ENCODE results near the gene SPTSSA. TPM values are rescaled to one million over a fixed set of nuclear protein-coding genes. Genes with fewer than 3 reads are reported as not detected.

The SPTSSA gene
- total and polyA plus RNA-seq, 10 of the 15 experiments (the other 5 are each of a cell fraction or from before 2014, with no cell fraction given), result 9.3 to 37.7 (median 21.0) TPM

GRCh38 chr14:34463598-34463961 is 1.5 kb upstream of the SPTSSA start:
- Histone ChIP-seq H3K4me1 (ENCODE audit: control insufficient read depth, insufficient read depth, low read length) (no peaks in the 10 kb centered on the region), H3K4me3 (no peak overlapping the region), H3K27ac (ENCODE audit: control insufficient read depth, insufficient read depth) (no peak overlapping the region), H3K79me2 (ENCODE audit: control insufficient read depth, insufficient read depth, low read length) (peaks cover 32% of the 10 kb centered on the region), H3K4me2 (ENCODE audit: control insufficient read depth, insufficient read depth) (no peak overlapping the region), H3K27me3 (replicated peaks in 1 of 2; ENCODE audit: control insufficient read depth in 2 of 2, insufficient read depth in 2 of 2, low read length in 1 of 2) (no peaks in the 10 kb centered on the region), H2AFZ (ENCODE audit: control insufficient read depth, low read depth, low read length) (no peak overlapping the region), H3K9ac (ENCODE audit: control insufficient read depth, insufficient read depth, low read length) (no peak overlapping the region), H4K20me1 (ENCODE audit: control insufficient read depth, insufficient read depth) (no peaks in the 10 kb centered on the region), H3K9me3 (replicated peaks; ENCODE audit: control insufficient read depth, insufficient read depth, low read length) (no peaks in the 10 kb centered on the region), H3K36me3 (ENCODE audit: control insufficient read depth in 2 of 2, insufficient read depth in 2 of 2, low read length in 1 of 2) (no peaks in the 10 kb centered on the region)
- no peak for ATAC-seq
- TF ChIP-seq USF2 (IDR thresholded peaks at IDR 0.05; ENCODE audit: borderline replicate concordance, low read depth, low read length), result no peak
- TF ChIP-seq IRF3 (IDR thresholded peaks at IDR 0.05), result no peak
- no peak for TF ChIP-seq SMC3 (IDR thresholded peaks at IDR 0.05; ENCODE audit: borderline replicate concordance, low read length)
- TF ChIP-seq MTA2 (IDR thresholded peaks at IDR 0.05; ENCODE audit: low read depth), result no peak
- TF ChIP-seq ATF2 (IDR thresholded peaks at IDR 0.05; ENCODE audit: low read length), result no peak
- no peak for TF ChIP-seq SIX5 (IDR thresholded peaks at IDR 0.05; ENCODE audit: low read depth, low read length, severe bottlenecking)
- no peak for TF ChIP-seq TBL1XR1 (IDR thresholded peaks at IDR 0.05; ENCODE audit: low read depth, low read length)
- no peak for TF ChIP-seq NRF1 (conservative IDR thresholded peaks at IDR 0.05; ENCODE audit: low read depth, low read length)
- no peak for TF ChIP-seq IKZF2 (IDR thresholded peaks at IDR 0.05)
- TF ChIP-seq HDGF (IDR thresholded peaks at IDR 0.05), result no peak
- TF ChIP-seq KDM1A (IDR thresholded peaks at IDR 0.05; ENCODE audit: borderline replicate concordance), result no peak
- no peak for TF ChIP-seq RELA (IDR thresholded peaks at IDR 0.05; ENCODE audit: borderline replicate concordance, partially characterized antibody)
- ChIA-PET RAD21 (ENCODE audit: unreplicated experiment) (no interaction called here), CTCF (interaction anchor here (0.9 to 1.0 kb wide), 2 partner anchors 102 to 132 kb away, joined by 3 read pairs; no protein-coding TSS in a partner anchor), POLR2A (no interaction called here), SMC1A (ENCODE audit: uncharacterized antibody, unreplicated experiment) (interaction anchor here (0.7 to 1.4 kb wide), 2 partner anchors 11 to 111 kb away, joined by 3 to 4 read pairs; no protein-coding TSS in a partner anchor)
- intact Hi-C loops (cut with micrococcal nuclease; ENCODE audit: unreplicated experiment) (loop anchor here (5.0 kb wide), 2 partner anchors 74 to 131 kb away; partner anchors contain the start of gene EAPP), in situ Hi-C loops (cut with MboI) (no loop called here)
- BruUV-seq (replicated peaks), result no TSS peak
- no peak for FAIRE-seq
- DNase-seq (ENCODE audit: low read depth, low spot score), result no peak
- 48% methylated on average over 1 of the region's 1 CpG for WGBS (ENCODE audit: insufficient coverage, insufficient replicate concordance, low lambda C conversion rate, missing lambda C conversion rate)
